HG03108 (cell line): Measurements from ENCODE around the gene BCL7A.
"Not testable (repeated sequence)": the region's sequence is repeated elsewhere in the genome, so short reads cannot be mapped to it uniquely, and the experiment has no call there.

Experiments
- ATAC-seq: cut with Tn5 transposase; IDR thresholded peaks from one replicate; pipeline ENCODE4 v1.9.1; 2021; ENCODE audit warnings: moderate library complexity; ENCODE audit not compliant: unreplicated experiment

BCL7A gene

GRCh38 chr12:122090759-122091515 lies 69.3 kb downstream of the BCL7A start:
- no peak for ATAC-seq

DNA sequence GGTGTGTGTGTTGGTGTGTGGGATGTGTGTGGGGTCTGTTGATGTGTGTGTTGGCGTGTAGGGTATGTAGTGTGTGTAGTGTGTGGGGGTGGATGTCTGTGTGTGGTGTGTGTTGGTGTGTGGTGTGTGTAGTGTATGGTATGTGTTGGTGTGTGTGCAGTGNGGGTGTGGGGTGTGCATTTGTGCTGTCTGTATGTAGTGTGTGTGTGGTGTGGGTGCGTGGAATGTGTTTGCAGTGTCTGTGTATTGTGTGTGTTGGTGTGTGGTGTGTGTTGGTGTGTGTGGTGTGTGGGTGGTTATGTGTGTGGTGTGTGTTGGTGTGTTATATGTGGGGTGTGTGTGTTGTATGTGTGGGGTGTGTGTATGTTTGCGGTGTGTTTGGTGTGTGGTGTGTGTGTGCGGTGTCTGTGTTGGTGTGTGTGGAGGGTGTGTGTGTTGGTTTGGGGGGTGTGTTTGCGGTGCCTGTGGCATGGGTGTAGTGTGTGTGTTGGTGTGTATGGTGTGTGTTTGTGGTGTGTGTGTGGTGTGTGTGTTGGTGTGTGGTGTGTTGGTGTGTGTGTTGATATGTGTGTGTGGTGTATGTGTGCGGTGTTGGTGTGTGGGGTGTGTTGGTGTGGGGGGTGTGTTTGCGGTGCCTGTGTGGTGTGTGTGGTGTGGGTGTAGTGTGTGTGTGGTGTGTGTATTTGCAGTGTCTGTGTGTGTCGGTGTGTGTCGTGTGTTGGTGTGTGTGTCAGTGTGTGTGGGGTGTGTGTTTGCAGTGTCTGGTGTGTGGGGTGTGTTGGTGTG lies 71.6 kb downstream of the BCL7A start:
- ATAC-seq, result no peak

GRCh38 chr12:122094137-122094734 lies 72.6 kb downstream of the BCL7A start:
- no peak for ATAC-seq

- ATAC-seq, result no peak
Measured at GRCh38 chr12:122094735-122095631, 73.3 kb downstream of the BCL7A start.

DNA sequence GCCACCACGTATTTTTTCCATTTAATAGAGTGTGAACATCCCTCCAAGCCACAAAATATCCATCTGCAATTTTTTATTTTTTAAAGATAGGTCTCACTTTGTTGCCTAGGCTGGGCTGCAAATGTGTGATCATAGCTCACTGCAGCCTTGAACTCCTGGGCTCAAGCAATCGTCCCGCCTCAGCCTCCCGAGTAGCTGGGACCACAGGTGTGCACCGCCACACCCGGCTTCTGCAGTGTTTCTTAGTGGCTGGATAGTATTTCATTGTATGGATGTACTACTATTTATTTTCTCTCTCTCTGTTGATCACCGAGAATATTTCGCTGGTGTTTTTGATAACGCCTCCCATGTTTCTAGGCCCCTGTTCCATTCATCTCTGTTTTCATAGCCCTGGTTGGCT lies 74.3 kb downstream of the BCL7A start:
- no peak for ATAC-seq

GRCh38 chr12:122096591-122097149 lies 75.0 kb downstream of the BCL7A start:
- ATAC-seq, result no peak

DNA sequence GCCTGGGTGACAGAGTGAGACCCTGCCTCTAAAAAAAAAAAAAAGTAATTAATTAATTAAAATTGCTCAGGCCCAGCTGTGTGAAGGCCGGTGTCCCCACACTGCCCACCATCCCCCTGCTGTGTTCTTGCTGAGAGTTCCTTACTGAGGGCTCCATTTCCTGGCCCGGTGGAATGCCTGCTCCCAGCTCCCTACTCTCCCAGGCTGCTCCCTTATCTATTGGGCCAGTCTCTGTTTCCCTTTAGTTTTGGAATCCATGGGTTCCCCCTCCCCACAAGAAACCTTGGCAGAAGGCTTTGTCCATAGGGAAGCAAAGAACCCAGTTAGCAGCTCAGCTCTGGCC lies 75.9 kb downstream of the BCL7A start:
- ATAC-seq, result no peak

- no peak for ATAC-seq
Measured at GRCh38 chr12:122097927-122098756, 76.5 kb downstream of the BCL7A start.

GRCh38 chr12:122099280-122099749 lies 77.6 kb downstream of the BCL7A start:
- no peak for ATAC-seq

- ATAC-seq, result no peak
Measured at GRCh38 chr12:122099856-122100255, 78.2 kb downstream of the BCL7A start.

DNA sequence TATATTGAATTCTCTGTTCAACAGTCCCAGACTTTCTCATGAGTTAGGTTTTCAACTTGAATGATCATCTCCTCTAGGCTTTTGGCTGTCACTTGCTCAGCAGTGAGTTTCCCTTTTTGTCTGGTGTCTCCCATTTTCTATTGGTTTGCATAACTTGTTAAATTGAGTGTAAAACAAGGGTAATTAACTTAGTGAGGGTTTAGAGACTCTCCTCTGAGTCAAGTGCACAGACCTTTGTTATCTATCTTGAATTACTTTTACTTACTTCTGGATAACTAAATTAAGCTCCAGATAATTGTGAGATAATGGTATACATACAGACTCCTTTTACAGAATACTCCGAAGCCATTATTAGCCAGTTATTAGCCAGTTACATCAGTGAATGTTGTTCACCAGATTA lies 78.9 kb downstream of the BCL7A start:
- no peak for ATAC-seq

DNA sequence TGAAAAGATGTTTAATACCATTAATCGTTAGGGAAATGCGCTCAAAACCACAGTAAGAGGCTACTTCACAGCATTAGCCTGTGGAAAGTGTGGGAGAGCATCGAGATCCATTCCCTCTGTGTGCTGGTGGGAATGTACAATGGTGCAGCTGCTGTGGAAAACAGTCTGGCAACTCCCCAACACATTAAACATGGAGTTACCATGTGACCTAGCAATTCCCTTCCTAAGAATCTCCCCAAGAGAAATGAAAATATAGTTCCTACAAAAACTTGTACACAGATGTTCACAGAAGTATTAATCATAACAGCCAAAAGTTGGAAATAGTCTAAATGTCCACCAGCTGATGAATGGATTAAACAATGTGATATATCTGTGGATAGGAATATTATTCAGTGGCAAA lies 80.6 kb downstream of the BCL7A start:
- ATAC-seq, result no peak

GRCh38 chr12:122104844-122105243 lies 83.2 kb downstream of the BCL7A start:
- ATAC-seq, result no peak

DNA sequence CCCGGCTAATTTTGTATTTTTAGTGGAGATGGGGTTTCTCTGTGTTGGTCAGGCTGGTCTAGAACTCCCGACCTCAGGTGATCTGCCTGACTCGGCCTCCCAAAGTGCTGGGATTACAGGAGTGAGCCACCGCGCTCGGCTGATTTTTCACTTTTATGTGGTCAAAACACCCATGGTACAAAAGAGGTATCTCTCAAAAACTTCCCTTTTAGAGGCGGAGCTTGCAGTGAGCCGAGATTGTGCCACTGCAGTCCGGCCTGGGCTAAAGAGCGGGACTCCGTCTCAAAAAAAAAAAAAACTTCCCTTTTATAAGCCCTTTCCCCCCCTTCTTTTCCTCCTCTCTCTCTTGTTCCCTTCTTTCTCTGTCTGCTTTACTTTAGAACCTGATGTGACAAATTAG lies 83.8 kb downstream of the BCL7A start:
- not testable (repeated sequence) for ATAC-seq

DNA sequence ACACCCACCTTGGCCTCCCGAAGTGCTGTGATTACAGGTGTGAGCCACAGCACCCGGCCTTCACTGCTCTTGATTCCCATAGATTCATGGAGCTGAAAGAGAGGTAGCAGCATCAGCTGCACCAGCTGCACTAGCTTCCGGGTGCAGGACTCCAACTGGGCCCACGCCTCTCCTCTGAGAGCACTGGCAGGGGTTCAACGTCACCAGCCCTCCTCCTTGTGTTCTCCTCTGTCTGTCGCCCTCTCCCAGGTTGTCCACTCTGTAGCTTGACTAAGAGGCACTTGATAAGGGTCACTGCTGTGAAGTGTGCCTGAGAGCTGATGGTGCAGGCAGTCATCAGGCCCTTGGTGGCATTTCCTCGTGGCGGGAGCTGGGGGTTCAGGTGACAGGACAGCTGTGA lies 85.2 kb downstream of the BCL7A start:
- ATAC-seq, result no peak

DNA sequence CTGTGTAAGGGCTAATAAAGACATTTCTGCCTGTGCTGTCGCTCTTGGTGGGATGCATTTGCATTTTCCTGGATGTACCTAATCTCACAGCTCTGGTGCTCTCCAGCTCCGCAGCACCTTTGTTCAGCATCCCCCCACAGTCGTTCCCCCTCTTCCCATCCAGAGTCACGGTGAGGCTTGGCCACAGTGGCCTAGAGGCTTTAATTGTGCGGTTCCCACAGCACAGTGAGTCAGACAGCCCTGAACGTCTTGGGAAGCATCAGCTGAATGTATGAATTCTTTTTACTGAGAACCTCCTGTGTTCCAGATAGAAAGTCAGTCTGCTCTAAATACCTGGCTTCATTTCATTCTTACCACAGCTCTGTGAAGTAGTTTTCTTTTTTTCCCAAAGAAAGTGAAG lies 85.6 kb downstream of the BCL7A start:
- no peak for ATAC-seq

DNA sequence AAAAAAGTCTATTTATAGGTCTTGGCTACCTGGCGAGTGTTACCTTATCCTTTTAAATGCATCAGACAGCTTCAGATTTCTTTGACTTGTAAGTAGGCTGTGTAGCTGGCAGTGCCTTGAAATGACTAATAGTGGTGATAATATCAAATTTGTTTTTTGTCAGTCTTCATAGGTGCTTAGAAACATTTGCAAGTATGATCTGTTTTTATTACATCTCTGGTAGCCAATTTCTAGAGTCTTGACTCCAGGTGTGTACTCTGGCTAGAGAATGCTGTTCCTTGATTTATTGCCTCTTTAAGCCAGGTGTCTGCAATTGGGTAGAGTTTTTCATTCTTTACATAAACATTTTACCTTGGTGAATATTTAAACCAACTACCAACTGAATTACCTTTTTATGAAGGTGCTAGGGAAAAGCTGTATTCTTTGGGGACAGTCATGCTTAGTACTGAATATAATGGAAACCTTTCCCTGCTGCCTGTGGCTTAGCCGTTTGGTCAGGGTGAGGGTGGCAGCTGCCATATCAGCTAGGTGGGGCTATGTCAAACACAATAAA lies 89.5 kb downstream of the BCL7A start:
- no peak for ATAC-seq
